Activated naive CD8-positive, alpha-beta T cell treated with anti-CD3 and anti-CD28 coated beads, Interleukin-2, amount 50 U/mL, for 24 hours (primary cell): ENCODE data around the gene CAPN11.
A peak's percentile ranks its signal among the peaks of the same experiment; 100 is the strongest.

Experiments
- ATAC-seq: fragments of 150-1000 bp; cut with Tn5 transposase; one replicate; pipeline ENCODE4 v1.10.0; 2021
- DNase-seq: peaks from one replicate; pipeline ENCODE4 v3.0.0; 2021
- H3K27ac Mint-ChIP-seq: one replicate; pipeline ENCODE4 v1.8.0; 2021; ENCODE audit warnings: mild to moderate bottlenecking, mixed read lengths
- H3K27me3 Mint-ChIP-seq: one replicate; pipeline ENCODE4 v1.8.0; 2021; ENCODE audit warnings: mixed read lengths
- H3K36me3 Mint-ChIP-seq: one replicate; pipeline ENCODE4 v1.8.0; 2021; ENCODE audit warnings: low read depth, mixed read lengths
- H3K4me1 Mint-ChIP-seq: one replicate; pipeline ENCODE4 v1.8.0; 2021; ENCODE audit warnings: mixed read lengths
- H3K4me3 Mint-ChIP-seq: one replicate; pipeline ENCODE4 v1.8.0; 2021; ENCODE audit warnings: mild to moderate bottlenecking, moderate library complexity, mixed read lengths
- H3K9me3 Mint-ChIP-seq: one replicate; pipeline ENCODE4 v1.8.0; 2021; ENCODE audit warnings: mixed read lengths

The CAPN11 gene

DNA sequence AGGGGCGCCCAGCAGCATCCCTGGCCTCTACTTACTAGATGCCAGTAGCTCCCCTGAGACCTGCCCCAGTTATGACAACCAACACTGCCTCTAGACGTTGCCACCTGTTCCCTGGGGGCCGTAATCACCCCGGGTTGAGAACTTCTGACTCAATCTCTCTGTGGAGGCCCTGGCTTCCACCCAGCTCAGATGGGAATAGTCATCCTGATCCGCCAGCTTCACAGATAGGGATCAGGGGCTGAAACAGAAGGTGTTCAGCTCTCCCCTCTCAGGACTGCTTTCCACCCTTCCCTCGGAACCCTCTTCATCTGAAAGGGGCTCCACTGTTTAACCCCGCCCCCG lies 3.3 kb downstream of the CAPN11 start:
- ATAC-seq: peak; percentile 78
- Mint-ChIP-seq H3K9me3 (no peaks in the 10 kb centered on the region), H3K27ac (peak overlapping the region; percentile 96), H3K4me1 (peaks cover 36% of the 10 kb centered on the region), H3K36me3 (no peaks in the 10 kb centered on the region), H3K27me3 (peaks cover 14% of the 10 kb centered on the region), H3K4me3 (no peak overlapping the region)
- DNase-seq: no peak

DNA sequence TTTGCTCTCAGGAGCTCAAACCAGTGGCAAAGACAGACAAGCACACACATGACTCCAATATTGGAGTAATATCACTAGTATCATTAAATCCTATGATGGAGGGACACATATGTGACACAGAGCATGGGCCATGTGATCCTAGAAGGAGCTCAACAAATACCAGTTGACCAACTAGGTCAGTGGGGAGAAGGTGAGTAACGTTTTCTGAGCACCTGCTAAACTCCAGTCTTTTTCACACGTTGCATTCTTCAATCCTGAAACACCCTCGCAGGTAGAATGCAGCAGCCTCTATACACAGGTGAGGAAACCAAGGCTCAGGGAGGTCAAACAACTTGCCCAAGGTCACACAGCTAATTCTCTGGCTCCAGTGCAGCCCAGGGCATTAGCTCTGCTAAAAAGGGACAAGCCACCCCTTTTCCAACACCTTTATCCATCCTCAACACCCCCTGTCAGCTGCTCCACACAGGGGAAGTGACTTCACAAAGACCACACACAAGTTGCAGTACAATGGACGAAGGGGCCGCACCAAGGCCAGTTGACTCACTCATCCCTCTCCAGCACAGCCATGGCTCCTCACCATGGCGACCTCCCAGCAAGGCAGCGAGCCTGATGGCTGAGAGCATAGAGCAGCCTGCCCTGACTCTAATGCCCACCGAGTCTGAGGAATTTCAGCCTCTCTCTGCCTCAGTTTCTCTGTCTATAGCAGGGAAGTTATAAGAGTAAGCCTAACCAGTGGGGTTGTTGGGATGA lies 4.4 kb downstream of the CAPN11 start:
- Mint-ChIP-seq H3K4me3 (no peak overlapping the region), H3K27me3 (peaks cover 14% of the 10 kb centered on the region), H3K9me3 (no peaks in the 10 kb centered on the region), H3K36me3 (no peaks in the 10 kb centered on the region), H3K4me1 (peaks cover 36% of the 10 kb centered on the region), H3K27ac (peak overlapping the region; percentile 96)
- no peak for ATAC-seq
- no peak for DNase-seq

DNA sequence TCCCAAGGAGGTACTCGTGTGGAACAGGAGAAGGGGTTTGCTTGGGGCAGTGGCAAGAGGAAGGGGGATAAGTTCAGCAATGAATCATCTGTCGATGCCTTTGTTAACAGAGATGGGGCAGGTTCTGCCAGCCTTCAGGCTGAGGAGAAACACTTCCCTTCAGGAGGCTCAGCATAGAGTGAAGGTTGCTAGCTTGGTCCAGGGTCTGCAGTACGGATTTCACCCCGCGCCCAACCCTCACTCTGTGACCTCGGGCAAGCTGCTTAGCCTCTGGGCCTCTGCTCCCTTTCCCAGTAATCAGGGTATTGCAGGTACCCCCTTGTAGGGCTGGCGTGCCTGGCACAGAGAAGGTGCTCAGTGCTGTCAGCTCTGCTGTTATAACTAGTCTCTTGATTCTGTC lies 7.5 kb downstream of the CAPN11 start:
- H3K4me3 Mint-ChIP-seq: no peak overlapping the region
- H3K4me1 Mint-ChIP-seq: peaks cover 27% of the 10 kb centered on the region
- ATAC-seq: no peak
- no peak for DNase-seq
- no peak overlapping the region for H3K27ac Mint-ChIP-seq
- H3K9me3 Mint-ChIP-seq: no peaks in the 10 kb centered on the region
- H3K36me3 Mint-ChIP-seq: no peaks in the 10 kb centered on the region
- H3K27me3 Mint-ChIP-seq: peaks cover 16% of the 10 kb centered on the region

DNA sequence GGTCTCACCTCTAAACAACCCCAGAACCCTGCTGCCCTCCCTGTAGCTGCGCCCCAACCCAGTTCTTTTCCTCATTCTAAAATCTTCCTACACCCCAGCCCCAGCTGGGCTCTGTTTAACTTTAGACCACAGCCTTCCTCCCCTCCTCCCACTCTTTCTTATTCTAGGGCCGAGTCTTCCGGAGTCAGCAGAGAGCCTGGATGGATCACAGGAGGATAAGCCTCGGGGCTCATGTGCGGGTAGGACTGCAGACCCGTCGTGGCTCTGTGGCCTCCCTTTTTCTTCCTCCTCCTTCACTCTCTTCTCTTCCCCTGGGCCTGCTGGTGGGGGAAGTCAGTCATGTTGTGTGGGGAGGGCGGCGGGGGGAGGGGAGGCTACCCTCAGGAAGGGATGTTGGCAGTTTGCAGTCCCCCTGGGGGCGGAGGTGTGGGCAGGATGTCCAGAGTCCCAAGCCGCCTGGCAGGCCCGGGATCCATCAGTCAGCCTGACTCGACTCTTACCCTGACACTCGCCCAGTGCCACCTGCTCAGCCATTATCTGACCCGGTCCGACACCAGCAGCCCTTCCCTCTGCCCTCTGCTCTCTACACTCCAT lies 8.1 kb downstream of the CAPN11 start:
- H3K27ac Mint-ChIP-seq: no peak overlapping the region
- peaks cover 16% of the 10 kb centered on the region for H3K27me3 Mint-ChIP-seq
- ATAC-seq: no peak
- no peaks in the 10 kb centered on the region for H3K9me3 Mint-ChIP-seq
- peaks cover 22% of the 10 kb centered on the region for H3K4me1 Mint-ChIP-seq
- DNase-seq: no peak
- no peak overlapping the region for H3K4me3 Mint-ChIP-seq
- H3K36me3 Mint-ChIP-seq: no peaks in the 10 kb centered on the region

DNA sequence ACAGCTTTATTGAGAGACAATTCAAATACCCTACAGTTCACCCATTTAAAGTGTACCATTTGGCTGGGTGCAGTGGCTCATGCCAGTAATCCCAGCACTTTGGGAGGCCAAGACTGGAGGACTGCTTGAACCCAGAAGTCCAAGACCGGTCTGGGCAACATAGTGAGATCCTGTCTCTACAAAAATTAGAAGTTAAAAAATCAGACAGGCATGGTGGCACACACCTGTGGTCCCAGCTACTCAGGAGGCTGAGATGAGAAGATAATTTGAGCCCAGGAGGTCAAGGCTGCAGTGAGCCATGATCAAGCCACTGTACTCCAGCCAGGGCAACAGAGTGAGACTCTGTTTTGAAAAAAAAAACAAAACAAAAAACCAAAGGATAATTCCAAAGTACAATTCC lies 8.9 kb downstream of the CAPN11 start:
- no peaks in the 10 kb centered on the region for H3K9me3 Mint-ChIP-seq
- ATAC-seq (no peak), DNase-seq (no peak)
- peaks cover 22% of the 10 kb centered on the region for H3K4me1 Mint-ChIP-seq
- H3K4me3 Mint-ChIP-seq: no peak overlapping the region
- H3K36me3 Mint-ChIP-seq: no peaks in the 10 kb centered on the region
- H3K27me3 Mint-ChIP-seq: peaks cover 16% of the 10 kb centered on the region
- H3K27ac Mint-ChIP-seq: no peak overlapping the region

DNA sequence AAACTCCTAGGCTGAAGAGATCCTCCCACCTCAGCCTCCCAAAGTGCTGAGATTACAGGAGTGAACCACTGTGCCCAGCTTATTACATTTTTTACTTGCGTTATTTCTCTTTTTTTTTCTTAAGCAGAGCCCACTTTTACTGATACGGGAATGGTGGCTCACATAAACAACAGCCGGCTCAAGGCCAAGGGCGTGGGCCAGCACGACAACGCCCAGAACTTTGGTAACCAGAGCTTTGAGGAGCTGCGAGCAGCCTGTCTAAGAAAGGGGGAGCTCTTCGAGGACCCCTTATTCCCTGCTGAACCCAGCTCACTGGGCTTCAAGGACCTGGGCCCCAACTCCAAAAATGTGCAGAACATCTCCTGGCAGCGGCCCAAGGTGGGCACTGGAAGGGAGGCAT lies 10.5 kb downstream of the CAPN11 start:
- DNase-seq (no peak), ATAC-seq (no peak)
- peaks cover 14% of the 10 kb centered on the region for H3K27me3 Mint-ChIP-seq
- H3K27ac Mint-ChIP-seq: no peak overlapping the region
- H3K4me3 Mint-ChIP-seq: no peak overlapping the region
- peaks cover 23% of the 10 kb centered on the region for H3K4me1 Mint-ChIP-seq
- no peaks in the 10 kb centered on the region for H3K36me3 Mint-ChIP-seq
- H3K9me3 Mint-ChIP-seq: no peaks in the 10 kb centered on the region

DNA sequence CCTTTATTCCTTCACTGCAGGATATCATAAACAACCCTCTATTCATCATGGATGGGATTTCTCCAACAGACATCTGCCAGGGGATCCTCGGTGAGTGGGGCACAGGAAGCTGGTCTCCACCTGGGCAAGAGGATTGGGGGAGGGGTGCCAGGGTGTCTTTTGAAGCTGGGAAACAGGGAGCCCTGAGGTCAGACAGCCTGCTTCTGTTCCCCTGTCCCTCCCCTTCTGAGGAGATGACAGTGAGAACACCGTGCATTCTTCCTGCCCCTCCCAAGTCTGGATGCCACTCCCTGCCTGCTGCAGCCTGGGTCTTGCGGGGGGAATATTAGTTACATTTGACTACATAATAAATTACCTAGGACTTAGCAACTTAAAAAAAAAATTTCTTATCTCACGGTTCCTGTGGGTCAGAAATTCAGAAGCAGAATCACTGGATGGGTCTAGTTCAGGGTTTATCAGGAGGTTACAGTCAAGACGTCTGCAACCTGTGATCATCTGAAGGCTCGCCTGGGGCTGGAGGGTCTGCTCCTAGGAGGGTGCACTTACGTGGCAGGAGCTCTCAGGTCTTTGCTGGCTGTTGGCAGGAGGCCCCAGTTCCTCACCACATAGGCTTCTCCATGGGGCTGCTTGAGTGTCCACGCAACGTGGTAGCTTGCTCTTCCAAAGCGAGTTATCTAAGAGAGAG lies 11.4 kb downstream of the CAPN11 start:
- no peak for ATAC-seq
- no peak for DNase-seq
- Mint-ChIP-seq H3K4me3 (no peak overlapping the region), H3K27me3 (peaks cover 11% of the 10 kb centered on the region), H3K27ac (no peak overlapping the region), H3K9me3 (no peaks in the 10 kb centered on the region), H3K36me3 (no peaks in the 10 kb centered on the region), H3K4me1 (peaks cover 23% of the 10 kb centered on the region)

DNA sequence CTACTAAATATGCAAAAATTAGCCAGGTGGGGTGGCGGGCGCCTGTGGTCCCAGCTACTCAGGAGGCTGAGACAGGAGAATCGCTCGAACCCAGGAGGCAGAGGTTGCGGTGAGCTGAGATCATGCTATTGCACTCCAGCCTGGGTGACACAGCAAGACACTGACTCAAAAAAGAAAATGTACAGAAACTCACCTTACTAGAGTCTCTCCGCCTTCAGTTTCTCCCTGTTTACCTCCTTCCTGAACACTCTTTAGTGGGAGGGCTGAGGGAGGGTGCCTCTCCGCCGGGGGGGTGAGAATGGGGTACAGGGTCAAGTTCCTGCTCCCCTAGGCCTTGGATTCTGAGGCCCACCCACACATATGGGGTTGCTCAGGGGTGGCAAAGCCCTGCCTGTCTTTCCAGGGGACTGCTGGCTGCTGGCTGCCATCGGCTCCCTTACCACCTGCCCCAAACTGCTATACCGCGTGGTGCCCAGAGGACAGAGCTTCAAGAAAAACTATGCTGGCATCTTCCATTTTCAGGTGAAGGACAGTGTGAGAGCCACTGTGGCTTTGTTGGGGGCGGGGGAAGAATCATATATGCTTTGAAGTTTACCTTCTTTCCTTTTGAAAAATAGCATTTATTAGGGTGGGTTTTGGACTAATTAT lies 13.4 kb downstream of the CAPN11 start:
- no peaks in the 10 kb centered on the region for H3K36me3 Mint-ChIP-seq
- H3K4me1 Mint-ChIP-seq: peaks cover 21% of the 10 kb centered on the region
- H3K9me3 Mint-ChIP-seq: no peaks in the 10 kb centered on the region
- ATAC-seq (peak; percentile 72), DNase-seq (peak; percentile 32)
- H3K4me3 Mint-ChIP-seq: peak overlapping the region; percentile 51
- H3K27ac Mint-ChIP-seq: peak overlapping the region; percentile 37
- peaks cover 5% of the 10 kb centered on the region for H3K27me3 Mint-ChIP-seq

DNA sequence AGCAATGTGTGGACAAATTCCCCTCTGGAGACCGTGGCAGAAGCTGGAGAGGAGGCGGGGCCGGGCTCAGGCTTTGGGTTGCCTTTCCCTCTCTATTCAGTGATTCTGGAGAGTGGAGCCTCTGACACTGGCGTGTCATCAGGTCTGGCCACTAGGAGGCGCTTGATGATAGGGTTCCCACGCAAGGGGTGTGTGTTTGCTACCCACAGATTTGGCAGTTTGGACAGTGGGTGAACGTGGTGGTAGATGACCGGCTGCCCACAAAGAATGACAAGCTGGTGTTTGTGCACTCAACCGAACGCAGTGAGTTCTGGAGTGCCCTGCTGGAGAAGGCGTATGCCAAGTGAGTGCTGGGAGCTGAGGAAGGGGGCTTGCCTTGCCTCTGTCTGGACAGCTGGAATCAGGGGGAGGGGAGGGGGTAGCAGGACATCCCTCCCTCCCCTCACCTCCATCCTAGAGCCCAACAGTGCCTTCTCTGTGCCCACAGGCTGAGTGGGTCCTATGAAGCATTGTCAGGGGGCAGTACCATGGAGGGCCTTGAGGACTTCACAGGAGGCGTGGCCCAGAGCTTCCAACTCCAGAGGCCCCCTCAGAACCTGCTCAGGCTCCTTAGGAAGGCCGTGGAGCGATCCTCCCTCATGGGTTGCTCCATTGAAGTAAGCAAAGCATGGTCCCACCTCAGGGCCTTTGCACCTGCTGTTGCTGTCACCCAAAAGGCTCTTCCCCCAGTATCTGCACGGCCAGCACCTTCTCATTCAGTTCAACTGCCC lies 14.3 kb downstream of the CAPN11 start:
- Mint-ChIP-seq H3K4me1 (peaks cover 28% of the 10 kb centered on the region), H3K36me3 (no peaks in the 10 kb centered on the region), H3K4me3 (peak overlapping the region; percentile 51), H3K27me3 (peaks cover 5% of the 10 kb centered on the region), H3K9me3 (no peaks in the 10 kb centered on the region), H3K27ac (peak overlapping the region; percentile 37)
- ATAC-seq: peak; percentile 71
- peak; percentile 86 for DNase-seq

DNA sequence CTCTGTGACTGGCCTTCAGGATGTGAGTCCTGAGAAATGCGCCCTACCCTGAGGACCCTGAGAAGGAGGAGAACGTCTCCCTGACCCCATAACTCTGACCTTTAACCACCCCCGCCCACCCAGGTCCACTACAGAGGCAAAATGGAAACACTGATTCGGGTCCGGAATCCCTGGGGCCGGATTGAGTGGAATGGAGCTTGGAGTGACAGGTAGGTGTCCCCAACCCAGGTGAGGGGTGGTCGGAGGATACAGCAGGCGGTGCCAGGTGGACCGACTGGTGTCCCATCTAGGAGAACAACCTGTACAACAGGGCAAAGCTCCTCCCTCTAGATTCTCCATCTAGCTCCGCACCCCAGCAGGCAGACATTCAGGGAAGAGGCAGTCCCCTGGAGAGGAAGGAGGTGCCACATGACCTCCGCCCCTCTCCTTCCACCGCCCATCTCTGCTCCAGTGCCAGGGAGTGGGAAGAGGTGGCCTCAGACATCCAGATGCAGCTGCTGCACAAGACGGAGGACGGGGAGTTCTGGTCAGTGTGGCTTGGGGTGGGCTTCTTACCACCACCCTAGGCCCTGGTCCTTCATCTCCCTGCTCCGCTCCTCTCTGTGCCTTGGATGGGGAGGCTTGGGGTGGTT lies 17.6 kb downstream of the CAPN11 start:
- Mint-ChIP-seq H3K4me1 (peaks cover 28% of the 10 kb centered on the region), H3K36me3 (no peaks in the 10 kb centered on the region), H3K4me3 (no peak overlapping the region), H3K27ac (no peak overlapping the region), H3K27me3 (no peaks in the 10 kb centered on the region), H3K9me3 (no peaks in the 10 kb centered on the region)
- ATAC-seq: no peak
- DNase-seq: no peak

DNA sequence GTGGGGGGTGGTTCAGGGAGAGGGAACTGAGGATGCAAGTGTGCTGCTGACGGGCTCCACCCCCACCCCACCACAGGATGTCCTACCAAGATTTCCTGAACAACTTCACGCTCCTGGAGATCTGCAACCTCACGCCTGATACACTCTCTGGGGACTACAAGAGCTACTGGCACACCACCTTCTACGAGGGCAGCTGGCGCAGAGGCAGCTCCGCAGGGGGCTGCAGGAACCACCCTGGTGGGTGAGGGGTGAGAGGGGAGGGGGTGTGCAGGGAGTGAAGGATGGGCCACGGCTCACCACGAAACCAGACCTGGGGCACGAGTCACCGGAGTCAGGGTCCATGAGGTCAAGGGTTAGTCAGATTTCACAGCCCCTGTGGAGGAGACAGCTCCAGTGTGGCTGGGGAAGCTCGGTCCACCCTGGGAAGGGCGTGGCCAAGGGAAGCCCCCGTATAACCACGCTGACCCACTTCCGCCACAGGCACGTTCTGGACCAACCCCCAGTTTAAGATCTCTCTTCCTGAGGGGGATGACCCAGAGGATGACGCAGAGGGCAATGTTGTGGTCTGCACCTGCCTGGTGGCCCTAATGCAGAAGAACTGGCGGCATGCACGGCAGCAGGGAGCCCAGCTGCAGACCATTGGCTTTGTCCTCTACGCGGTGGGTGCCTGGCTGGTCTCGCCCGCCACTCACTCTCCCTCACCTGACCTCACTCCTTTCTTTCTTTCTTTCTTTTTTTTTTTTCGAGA lies 18.3 kb downstream of the CAPN11 start:
- no peak overlapping the region for H3K27ac Mint-ChIP-seq
- H3K4me1 Mint-ChIP-seq: peaks cover 25% of the 10 kb centered on the region
- peak; percentile 77 for ATAC-seq
- no peaks in the 10 kb centered on the region for H3K9me3 Mint-ChIP-seq
- H3K36me3 Mint-ChIP-seq: no peaks in the 10 kb centered on the region
- DNase-seq: peak; percentile 58
- H3K4me3 Mint-ChIP-seq: peak overlapping the region; percentile 45
- no peaks in the 10 kb centered on the region for H3K27me3 Mint-ChIP-seq

DNA sequence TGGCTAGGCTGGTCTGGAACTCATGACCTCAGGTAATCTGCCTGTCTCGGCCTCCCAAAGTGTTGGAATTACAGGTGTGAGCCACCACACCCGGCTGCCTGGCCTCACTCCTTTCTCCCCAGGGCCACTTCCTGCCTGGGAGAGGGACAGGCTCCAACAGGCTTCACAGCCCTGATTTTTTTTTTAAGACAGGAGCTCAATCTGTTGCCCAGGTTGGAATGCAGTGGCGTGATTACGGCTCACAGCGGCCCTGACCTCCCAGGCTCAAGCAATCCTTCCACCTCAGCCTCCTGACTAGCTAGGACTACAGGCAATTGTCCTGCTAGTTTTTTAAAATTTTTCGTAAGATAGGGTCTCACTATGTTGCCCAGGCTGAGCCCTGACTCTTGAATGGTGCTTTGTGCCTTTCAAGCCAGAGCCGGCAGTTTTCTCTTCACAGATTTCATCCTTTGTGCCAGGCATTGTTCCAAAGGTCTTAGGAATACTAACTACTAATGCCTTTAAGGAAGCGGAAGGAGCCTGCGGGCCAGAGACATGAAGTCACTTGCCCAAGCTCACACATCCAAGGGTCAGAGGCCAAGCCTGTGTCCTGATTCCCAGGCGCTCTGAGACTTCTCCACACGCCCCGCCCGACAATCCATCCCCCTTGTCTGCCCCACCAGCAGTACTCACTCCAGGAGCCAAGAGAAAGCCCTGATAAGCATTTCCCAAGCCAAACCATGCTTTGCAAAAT lies 19.2 kb downstream of the CAPN11 start:
- Mint-ChIP-seq H3K27ac (no peak overlapping the region), H3K36me3 (no peaks in the 10 kb centered on the region), H3K4me3 (no peak overlapping the region), H3K27me3 (no peaks in the 10 kb centered on the region), H3K4me1 (peaks cover 16% of the 10 kb centered on the region), H3K9me3 (no peaks in the 10 kb centered on the region)
- DNase-seq (no peak), ATAC-seq (no peak)
